ENCODE measurements around the gene CPNE2.

Gene CPNE2

DNA sequence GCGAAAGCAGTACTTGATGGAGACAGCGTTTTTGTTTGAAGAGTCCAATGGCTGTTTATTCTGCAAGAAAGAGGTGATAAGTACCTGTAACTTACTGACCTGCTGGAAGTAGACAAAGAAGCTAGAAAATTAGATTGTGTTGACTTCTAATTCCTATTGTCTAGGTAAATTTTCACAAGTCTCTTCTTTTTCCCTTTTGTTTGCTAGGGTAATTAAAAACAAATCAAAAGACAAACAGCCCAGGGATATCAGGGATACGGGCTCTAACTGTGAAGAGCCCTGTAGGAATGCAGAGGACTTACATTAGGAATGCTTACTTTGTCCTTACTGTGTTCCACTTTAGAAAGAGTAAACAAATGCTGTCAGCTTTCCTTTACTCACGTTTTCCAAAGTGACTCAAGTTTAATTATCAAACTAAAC is 86.4 kb downstream of the CPNE2 start:
- no peak overlapping the region for H3K4me3 ChIP-seq (ENCODE audit: low read depth, low read length)
- DNase-seq (ENCODE audit: low read depth), result no peak
- TF ChIP-seq, protein P1, sequence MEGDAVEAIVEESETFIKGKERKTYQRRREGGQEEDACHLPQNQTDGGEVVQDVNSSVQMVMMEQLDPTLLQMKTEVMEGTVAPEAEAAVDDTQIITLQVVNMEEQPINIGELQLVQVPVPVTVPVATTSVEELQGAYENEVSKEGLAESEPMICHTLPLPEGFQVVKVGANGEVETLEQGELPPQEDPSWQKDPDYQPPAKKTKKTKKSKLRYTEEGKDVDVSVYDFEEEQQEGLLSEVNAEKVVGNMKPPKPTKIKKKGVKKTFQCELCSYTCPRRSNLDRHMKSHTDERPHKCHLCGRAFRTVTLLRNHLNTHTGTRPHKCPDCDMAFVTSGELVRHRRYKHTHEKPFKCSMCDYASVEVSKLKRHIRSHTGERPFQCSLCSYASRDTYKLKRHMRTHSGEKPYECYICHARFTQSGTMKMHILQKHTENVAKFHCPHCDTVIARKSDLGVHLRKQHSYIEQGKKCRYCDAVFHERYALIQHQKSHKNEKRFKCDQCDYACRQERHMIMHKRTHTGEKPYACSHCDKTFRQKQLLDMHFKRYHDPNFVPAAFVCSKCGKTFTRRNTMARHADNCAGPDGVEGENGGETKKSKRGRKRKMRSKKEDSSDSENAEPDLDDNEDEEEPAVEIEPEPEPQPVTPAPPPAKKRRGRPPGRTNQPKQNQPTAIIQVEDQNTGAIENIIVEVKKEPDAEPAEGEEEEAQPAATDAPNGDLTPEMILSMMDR (conservative IDR thresholded peaks at IDR 0.05; ENCODE audit: low read depth, low read length), result no peak

DNA sequence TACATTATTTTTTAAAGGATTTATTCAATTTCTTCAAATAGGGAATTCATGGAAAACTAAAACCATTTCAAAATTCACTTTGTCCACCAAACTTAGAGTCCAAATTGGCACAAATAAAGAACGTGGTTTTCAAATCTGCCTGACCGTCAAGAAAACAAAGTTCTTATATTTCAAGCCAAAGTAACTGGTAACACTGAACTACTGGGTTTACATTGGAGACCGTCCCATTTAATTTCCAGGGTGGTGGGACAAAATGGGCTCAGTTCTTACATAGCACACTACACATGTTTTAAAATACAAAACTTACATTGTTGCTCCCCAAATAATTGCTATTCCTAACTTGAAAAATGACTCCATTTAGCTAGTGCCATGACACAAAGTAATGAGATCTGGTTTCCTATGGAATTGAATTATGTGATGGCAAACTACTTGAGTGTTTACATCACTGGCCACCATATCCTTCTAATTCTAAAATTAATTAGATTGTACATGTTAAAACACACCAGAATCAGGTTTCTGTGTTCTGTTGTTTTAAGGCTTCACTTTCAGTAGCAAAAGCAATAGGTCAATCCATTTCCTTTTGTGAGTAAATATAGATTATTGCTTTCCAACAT is 86.9 kb downstream of the CPNE2 start:
- no peak for DNase-seq (ENCODE audit: low read depth)
- TF ChIP-seq, protein P1 (conservative IDR thresholded peaks at IDR 0.05; ENCODE audit: low read depth, low read length), result no peak
- no peak overlapping the region for H3K4me3 ChIP-seq (ENCODE audit: low read depth, low read length)

DNA sequence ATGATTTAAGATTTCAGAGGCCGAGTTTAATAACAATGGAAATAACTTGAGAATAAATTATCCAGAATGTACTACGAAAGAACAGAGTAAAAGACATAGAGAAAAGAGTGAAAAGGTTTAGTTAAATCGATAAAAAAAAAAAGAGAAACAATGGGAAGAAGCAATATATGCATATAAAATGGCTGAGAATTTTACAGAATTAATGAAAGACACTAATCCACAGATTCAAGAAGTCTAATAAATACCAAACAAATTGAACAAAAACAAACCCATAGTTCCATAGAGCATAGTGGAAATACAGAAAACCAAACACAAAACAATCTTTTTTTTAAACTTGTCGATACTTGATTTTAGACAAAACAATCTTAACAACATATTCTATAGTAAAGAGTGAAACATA is 91.7 kb downstream of the CPNE2 start:
- no peak overlapping the region for H3K4me3 ChIP-seq (ENCODE audit: low read depth, low read length)
- TF ChIP-seq, protein P1 (conservative IDR thresholded peaks at IDR 0.05; ENCODE audit: low read depth, low read length), result no peak
- DNase-seq (ENCODE audit: low read depth), result no peak

GRCh38 chr16:57184887-57185445 is 92.6 kb downstream of the CPNE2 start:
- TF ChIP-seq, protein P1 (conservative IDR thresholded peaks at IDR 0.05; ENCODE audit: low read depth, low read length), result no peak
- DNase-seq (ENCODE audit: low read depth), result no peak
- H3K4me3 ChIP-seq (ENCODE audit: low read depth, low read length), result peak overlapping the region; percentile 96

- TF ChIP-seq, protein P1 (conservative IDR thresholded peaks at IDR 0.05; ENCODE audit: low read depth, low read length), result no peak
- H3K4me3 ChIP-seq (ENCODE audit: low read depth, low read length), result peak overlapping the region; percentile 96
- DNase-seq (ENCODE audit: low read depth), result peak; percentile 64
These were observed 93.1 kb downstream of the CPNE2 start for GRCh38 chr16:57185446-57185944.

DNA sequence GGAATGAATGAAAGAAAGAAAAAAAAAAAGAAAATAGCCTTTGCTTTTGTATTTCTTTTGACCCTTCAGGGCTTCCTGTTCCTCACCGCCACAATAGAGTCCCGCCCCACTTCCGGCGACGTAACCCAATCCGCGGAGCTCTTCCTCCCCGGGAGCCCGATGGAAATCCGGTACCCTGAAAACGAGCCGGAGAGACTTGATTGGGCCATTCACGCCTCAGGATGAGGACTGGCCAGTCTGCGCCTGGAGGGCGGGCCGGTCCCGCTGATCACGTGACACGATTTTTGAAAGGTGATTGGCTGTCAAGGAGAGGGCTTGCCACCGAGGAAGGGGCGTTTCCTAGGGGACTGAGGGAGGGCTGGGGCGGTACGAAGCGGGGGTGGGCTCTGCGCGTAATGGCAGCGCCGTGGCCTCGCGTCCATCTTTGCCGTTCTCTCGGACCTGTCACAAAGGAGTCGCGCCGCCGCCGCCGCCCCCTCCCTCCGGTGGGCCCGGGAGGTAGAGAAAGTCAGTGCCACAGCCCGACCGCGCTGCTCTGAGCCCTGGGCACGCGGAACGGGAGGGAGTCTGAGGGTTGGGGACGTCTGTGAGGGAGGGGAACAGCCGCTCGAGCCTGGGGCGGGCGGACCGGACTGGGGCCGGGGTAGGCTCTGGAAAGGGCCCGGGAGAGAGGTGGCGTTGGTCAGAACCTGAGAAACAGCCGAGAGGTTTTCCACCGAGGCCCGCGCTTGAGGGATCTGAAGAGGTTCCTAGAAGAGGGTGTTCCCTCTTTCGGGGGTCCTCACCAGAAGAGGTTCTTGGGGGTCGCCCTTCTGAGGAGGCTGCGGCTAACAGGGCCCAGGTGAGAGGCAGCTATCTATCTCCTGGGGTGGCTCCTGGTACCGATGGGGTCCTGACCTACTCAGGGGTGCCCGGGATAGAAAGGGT is 93.8 kb downstream of the CPNE2 start, which contains the start of the genes PSME3IP1 and RSPRY1:
Gene PSME3IP1, minus strand, starts transcription at position 95 of the 927 bp plus-strand sequence. CDS start 12,185 bp downstream, outside the sequence.
Gene RSPRY1, plus strand, starts transcription at position 385 of the 927 bp plus-strand sequence. CDS start 18,330 bp downstream, outside the sequence.
- TF ChIP-seq, protein P1 (conservative IDR thresholded peaks at IDR 0.05; ENCODE audit: low read depth, low read length), result no peak
- H3K4me3 ChIP-seq (ENCODE audit: low read depth, low read length), result peak within 1 kb of the TSS; percentile 96
- peak; percentile 100 for DNase-seq (ENCODE audit: low read depth)
